Measurements from ENCODE around the gene CCDC51.

- TF ChIP-seq POLR2A (IDR thresholded peaks at IDR 0.05) (no peak), CTCF (IDR thresholded peaks at IDR 0.05) (no peak), POLR2AphosphoS5 (IDR thresholded peaks at IDR 0.05; ENCODE audit: insufficient read depth in 1 of 2, low read depth in 1 of 2) (no peak)
Measured at GRCh38 chr3:48395714-48396113, 44.2 kb downstream of the CCDC51 start.
